Mammary microvascular endothelial cell (primary cell): ENCODE data around the gene UBE4B. TPM values are rescaled to one million over a fixed set of nuclear protein-coding genes. Genes with fewer than 3 reads are reported as not detected.

Source experiments
- total RNA-seq: library from RNA; depleted of rRNA; stranded (reverse); fragments of >200 nt; gene quantifications from 2 replicates; pipeline ENCODE4 v1.2.3, GENCODE V29; 2015

The UBE4B gene
- total RNA-seq = 26.5 and 38.0 TPM in 2 replicates

DNA sequence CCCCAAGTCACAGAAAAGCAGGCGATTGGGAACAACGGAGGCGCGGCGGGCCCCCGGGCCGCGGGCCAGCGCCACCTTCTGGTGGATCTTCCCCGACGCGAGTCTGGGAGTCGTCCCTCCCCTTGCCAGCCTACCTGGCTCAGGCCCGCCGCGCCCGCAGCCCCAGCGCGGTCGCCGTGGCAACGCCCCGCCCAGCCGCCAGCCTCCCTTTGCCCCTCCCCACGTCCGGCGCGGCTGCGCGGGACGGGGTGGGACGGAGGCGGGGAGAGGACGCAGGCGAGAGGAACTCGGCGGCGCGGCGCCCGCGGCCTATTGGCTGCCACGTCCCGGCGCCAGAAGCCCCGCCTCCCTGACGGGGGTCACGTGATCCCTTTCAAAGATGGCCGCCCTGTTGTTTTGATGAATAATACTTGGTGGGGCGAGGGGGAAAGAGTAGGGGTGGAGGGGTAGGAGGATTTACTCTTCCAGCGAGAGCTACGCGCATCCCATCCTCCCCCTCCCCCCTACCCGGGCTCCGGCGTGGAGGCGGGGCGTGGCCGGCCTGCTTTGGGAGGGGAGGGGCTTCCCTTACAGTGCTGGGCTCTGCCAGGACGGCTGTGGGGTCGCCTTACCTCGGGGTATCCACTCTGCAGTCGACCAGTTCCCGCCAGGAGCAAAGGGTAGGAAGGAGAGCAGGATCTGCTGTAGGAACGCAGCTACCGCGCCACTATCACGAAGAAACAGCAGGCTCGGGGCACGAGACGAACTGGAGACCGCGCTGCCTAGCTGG lies at the start of gene UBE4B:
Gene UBE4B, plus strand, starts transcription at position 369 of the 769 bp plus-strand sequence. CDS start 713 bp downstream, outside the sequence.

DNA sequence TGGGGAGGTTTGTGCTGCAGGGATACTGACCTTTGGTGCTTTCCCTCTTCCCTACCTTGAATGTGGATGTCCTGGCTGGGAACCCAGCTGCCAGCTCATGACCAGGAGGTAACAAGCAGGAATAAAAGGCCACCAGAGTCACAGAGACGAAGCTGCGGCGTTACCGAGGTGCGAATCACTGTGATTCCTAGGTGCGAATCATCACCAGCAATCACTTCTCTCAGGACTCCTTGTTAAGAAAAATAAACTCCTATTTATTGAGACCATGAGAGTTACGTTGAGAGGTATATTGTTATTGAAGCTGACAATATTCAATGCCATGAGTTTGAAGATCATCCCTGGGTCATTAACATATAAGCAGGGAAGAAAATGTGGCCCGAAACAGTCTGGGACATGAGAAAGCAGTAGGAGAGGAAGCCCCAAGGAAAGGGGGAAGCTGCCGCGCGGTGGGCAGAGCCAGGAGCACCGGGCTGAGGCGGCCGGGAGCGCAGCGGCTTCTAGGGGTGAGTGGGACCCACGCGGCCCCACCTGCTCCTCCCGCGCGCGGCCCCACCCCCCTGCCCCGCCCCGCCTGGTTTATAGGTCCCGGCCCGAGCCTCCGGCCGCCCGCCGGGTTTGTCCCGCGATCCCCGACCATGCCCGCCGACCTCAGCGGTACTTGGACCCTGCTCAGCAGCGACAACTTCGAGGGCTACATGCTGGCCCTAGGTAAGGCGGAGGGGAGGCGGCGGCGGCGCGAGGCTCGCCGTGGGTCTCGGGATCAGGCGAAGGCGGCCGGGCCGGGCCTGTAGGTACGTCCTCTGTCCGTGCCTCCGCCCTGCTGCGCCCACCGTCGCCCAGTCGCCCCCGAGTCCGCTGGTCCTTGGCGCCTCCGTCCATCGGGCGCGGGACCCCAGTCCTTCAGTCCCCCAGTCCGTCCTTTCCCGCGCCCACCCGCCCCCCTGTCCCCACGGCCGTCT lies 35.9 kb upstream of the UBE4B start, which contains the start of gene RBP7:
Gene RBP7, plus strand, starts transcription at position 605 of the 959 bp plus-strand sequence. Its CDS starts 31 bp downstream, at position 636.

DNA sequence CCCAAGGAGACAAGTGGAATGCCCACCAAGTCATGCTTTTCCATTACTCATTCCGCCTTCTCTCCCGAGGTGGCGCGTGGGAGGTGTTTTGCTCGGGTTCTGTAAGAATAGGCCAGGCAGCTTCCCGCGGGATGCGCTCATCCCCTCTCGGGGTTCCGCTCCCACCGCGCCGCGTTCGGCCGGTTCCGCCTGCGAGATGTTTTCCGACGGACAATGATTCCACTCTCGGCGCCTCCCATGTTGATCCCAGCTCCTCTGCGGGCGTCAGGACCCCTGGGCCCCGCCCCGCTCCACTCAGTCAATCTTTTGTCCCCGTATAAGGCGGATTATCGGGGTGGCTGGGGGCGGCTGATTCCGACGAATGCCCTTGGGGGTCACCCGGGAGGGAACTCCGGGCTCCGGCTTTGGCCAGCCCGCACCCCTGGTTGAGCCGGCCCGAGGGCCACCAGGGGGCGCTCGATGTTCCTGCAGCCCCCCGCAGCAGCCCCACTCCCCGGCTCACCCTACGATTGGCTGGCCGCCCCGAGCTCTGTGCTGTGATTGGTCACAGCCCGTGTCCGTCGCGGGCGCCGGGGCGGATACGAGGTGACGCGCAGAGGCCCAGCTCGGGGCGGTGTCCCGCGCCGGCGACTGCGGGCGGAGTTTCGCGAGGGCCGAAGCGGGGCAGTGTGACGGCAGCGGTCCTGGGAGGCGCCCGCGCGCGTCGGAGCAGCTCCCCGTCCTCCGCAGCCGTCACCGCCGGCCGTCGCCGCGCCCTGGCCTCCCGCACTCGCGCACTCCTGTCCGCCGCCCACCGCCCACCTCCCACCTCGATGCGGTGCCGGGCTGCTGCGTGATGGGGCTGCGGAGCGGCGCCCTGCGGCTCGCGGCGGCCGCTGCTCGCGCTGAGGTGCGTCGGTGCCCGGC lies 177.4 kb downstream of the UBE4B start, which contains the start of gene KIF1B:
Gene KIF1B, plus strand, starts transcription at position 666 of the 906 bp plus-strand sequence. CDS start 21,759 bp downstream, outside the sequence.

Other genes starting within 250 kb of the UBE4B start
- gene CLSTN1, start 209.0 kb upstream of the UBE4B start, total RNA-seq = 65.7 and 66.3 TPM in 2 replicates
- 30.3 and 31.4 TPM in 2 replicates for gene CTNNBIP1, start 122.7 kb upstream of the UBE4B start, total RNA-seq
- gene LZIC, start 89.6 kb upstream of the UBE4B start, total RNA-seq = 24.2 and 26.0 TPM in 2 replicates
- 4.5 and 4.8 TPM in 2 replicates for gene NMNAT1, start 89.5 kb upstream of the UBE4B start, total RNA-seq
- gene RBP7, start 35.7 kb upstream of the UBE4B start, total RNA-seq = 0.39 TPM in 1 of 2 replicates, not detected in the other
- 22.5 and 26.8 TPM in 2 replicates for gene KIF1B, start 177.6 kb downstream of the UBE4B start, total RNA-seq